A549 (cell line): ENCODE results near the gene PLA2G4B. TPM values are rescaled to one million over a fixed set of nuclear protein-coding genes. Genes with fewer than 3 reads are reported as not detected.

ENCODE experiments used
- ATAC-seq, 2 experiments: fragments of 200-7000 bp in 1 of 2; fragments of >200 bp in 1 of 2; cut with Nextera tagmentation in 1 of 2; cut with Tn5 transposase in 1 of 2; 3 replicates each; pipeline versions ENCODE4 v1.8.0 to v1.9.1; 2018 to 2020; ENCODE audit warnings: mild to moderate bottlenecking in 1 of 2, moderate library complexity in 1 of 2
- CTCF ChIA-PET: fragments of 300-600 bp; sonication (Branson Sonifier 250); formaldehyde crosslinking; extraction: SDS; loops from one replicate; lab custom pipeline; 2021; ENCODE audit warnings: antibody characterized with exemption, inconsistent platforms; lab: Yijun Ruan, JAX
- POLR2A ChIA-PET: fragments of 350-600 bp; formaldehyde crosslinking; extraction: SDS; loops from one replicate; lab custom pipeline; 2021; ENCODE audit warnings: antibody characterized with exemption, inconsistent platforms; lab: Yijun Ruan, JAX
- DNase-seq, 2 experiments: peaks; one replicate each; pipeline versions ENCODE4 v3.0.0 to v3.0.0-alpha.2; 2011 to 2016; ENCODE audit warnings: low read depth in 1 of 2, low spot score in 1 of 2
- FAIRE-seq: peaks from 2 replicates; lab custom pipeline; 2011; peaks lifted over from hg19 to GRCh38; lab: Jason Lieb, UNC
- H3K27ac ChIP-seq, 2 experiments: fragments of >200 bp; sonication (Bioruptor Twin); formaldehyde crosslinking; 3 replicates each; pipeline ENCODE4 v1.5.1; 2016 to 2017
- H3K4me1 ChIP-seq: fragments of >200 bp; sonication (Bioruptor Twin); formaldehyde crosslinking; 3 replicates; pipeline ENCODE4 v1.6.1; 2016
- H3K4me2 ChIP-seq: fragments of >200 bp; sonication (Bioruptor Twin); formaldehyde crosslinking; 3 replicates; pipeline ENCODE4 v1.6.1; 2016
- H3K4me3 ChIP-seq: fragments of >200 bp; sonication (Bioruptor Twin); formaldehyde crosslinking; 3 replicates; pipeline ENCODE4 v1.5.1; 2016
- H3K9me3 ChIP-seq: fragments of >200 bp; sonication (Bioruptor Twin); formaldehyde crosslinking; 3 replicates; pipeline ENCODE4 v1.6.1; 2016
- BCL3 ChIP-seq: fragments of >200 bp; sonication (Bioruptor Twin); formaldehyde crosslinking; IDR thresholded peaks from 3 replicates; pipeline ENCODE4 v1.6.1; 2016
- BHLHE40 ChIP-seq: IDR thresholded peaks from 2 replicates; pipeline ENCODE4 v1.6.1; 2012; ENCODE audit warnings: low read depth, low read length, inconsistent platforms
- CBX8 ChIP-seq: fragments of 200-600 bp; sonication (generic); IDR thresholded peaks from 2 replicates; pipeline ENCODE4 v1.6.1; 2016
- CHD2 ChIP-seq: fragments of 150-350 bp; IDR thresholded peaks from 2 replicates; pipeline ENCODE4 v1.6.1; 2014; ENCODE audit warnings: low read length; ENCODE audit not compliant: partially characterized antibody
- EHF ChIP-seq: fragments of 250-450 bp; sonication (Bioruptor Pico); IDR thresholded peaks from 2 replicates; pipeline ENCODE4 v1.5.0; 2020; ENCODE audit warnings: mild to moderate bottlenecking
- EHMT2 ChIP-seq: fragments of 200-600 bp; sonication (generic); IDR thresholded peaks from 2 replicates; pipeline ENCODE4 v1.6.1; 2016; ENCODE audit warnings: antibody characterized with exemption, low read depth, mild to moderate bottlenecking, moderate library complexity
- EP300 ChIP-seq, 2 experiments: fragments of >200 bp; sonication (Bioruptor Twin); formaldehyde crosslinking; IDR thresholded peaks; 2 replicates in 1 of 2; 3 replicates in 1 of 2; pipeline ENCODE4 v1.6.1; 2016 to 2017
- FOSB ChIP-seq: fragments of 250-450 bp; sonication (Bioruptor Pico); IDR thresholded peaks from 2 replicates; pipeline ENCODE4 v1.5.0; 2020; ENCODE audit warnings: mild to moderate bottlenecking, moderate library complexity
- FOSL2 ChIP-seq, 2 experiments: fragments of 450-650 bp in 1 of 2; fragments of >200 bp in 1 of 2; sonication (Bioruptor Twin) in 1 of 2; formaldehyde crosslinking; IDR thresholded peaks; 2 replicates each; pipeline versions ENCODE4 v1.5.0 to v1.6.1; 2016 to 2020; ENCODE audit warnings: mild to moderate bottlenecking in 1 of 2, moderate library complexity in 1 of 2
- FOXS1 ChIP-seq: fragments of 250-450 bp; sonication (Bioruptor Pico); IDR thresholded peaks from 2 replicates; pipeline ENCODE4 v1.5.0; 2020; ENCODE audit warnings: mild to moderate bottlenecking, moderate library complexity
- HDAC2 ChIP-seq: fragments of 200-600 bp; sonication (generic); IDR thresholded peaks from 2 replicates; pipeline ENCODE4 v1.6.1; 2016
- HOXA7 ChIP-seq: fragments of 250-450 bp; sonication (Bioruptor Pico); IDR thresholded peaks from 2 replicates; pipeline ENCODE4 v1.5.0; 2020; ENCODE audit warnings: mild to moderate bottlenecking, moderate library complexity
- JUNB ChIP-seq: fragments of >200 bp; sonication (Bioruptor Twin); formaldehyde crosslinking; IDR thresholded peaks from 2 replicates; pipeline ENCODE4 v1.6.1; 2016
- MAFK ChIP-seq: fragments of 450-650 bp; IDR thresholded peaks from 2 replicates; pipeline ENCODE4 v1.6.1; 2014; ENCODE audit not compliant: partially characterized antibody
- MAZ ChIP-seq: fragments of 150-350 bp; IDR thresholded peaks from 2 replicates; pipeline ENCODE4 v1.6.1; 2014; ENCODE audit warnings: antibody characterized with exemption, low read depth, low read length, borderline replicate concordance
- NFE2L2 ChIP-seq: fragments of 150-350 bp; conservative IDR thresholded peaks from 2 replicates; pipeline ENCODE4 v1.6.1; 2014; ENCODE audit warnings: low read length
- POLR2A ChIP-seq: IDR thresholded peaks from 2 replicates; pipeline ENCODE4 v1.6.1; 2012; ENCODE audit warnings: mild to moderate bottlenecking, low read length
- POLR2AphosphoS2 ChIP-seq: conservative IDR thresholded peaks from 2 replicates; pipeline ENCODE4 v1.6.1; 2012; ENCODE audit warnings: low read length, improper control_type of control experiment, inconsistent platforms
- RAD21 ChIP-seq, 2 experiments: fragments of >200 bp in 1 of 2; sonication (Bioruptor Twin) in 1 of 2; formaldehyde crosslinking in 1 of 2; IDR thresholded peaks in 1 of 2; conservative IDR thresholded peaks in 1 of 2; 2 replicates in 1 of 2; 3 replicates in 1 of 2; pipeline ENCODE4 v1.6.1; 2012 to 2018; ENCODE audit warnings: inconsistent platforms in 1 of 2
- RARB ChIP-seq: fragments of 250-450 bp; sonication (Bioruptor Pico); IDR thresholded peaks from 2 replicates; pipeline ENCODE4 v1.8.0; 2021; ENCODE audit warnings: mild to moderate bottlenecking, moderate library complexity
- RCOR1 ChIP-seq: fragments of 150-350 bp; IDR thresholded peaks from 2 replicates; pipeline ENCODE4 v1.6.1; 2014; ENCODE audit warnings: antibody characterized with exemption, low read length, low read depth
- RFX5 ChIP-seq: fragments of 450-650 bp; IDR thresholded peaks from 2 replicates; pipeline ENCODE4 v1.7.1; 2014; ENCODE audit warnings: antibody characterized with exemption, mild to moderate bottlenecking, moderate library complexity
- RNF2 ChIP-seq: fragments of 200-600 bp; sonication (generic); IDR thresholded peaks from 2 replicates; pipeline ENCODE4 v1.6.1; 2016; ENCODE audit warnings: low read depth, mild to moderate bottlenecking, antibody characterized with exemption, moderate library complexity, borderline replicate concordance
- TFCP2L1 ChIP-seq: fragments of 250-450 bp; sonication (Bioruptor Pico); IDR thresholded peaks from 2 replicates; pipeline ENCODE4 v1.5.0; 2021; ENCODE audit warnings: mild to moderate bottlenecking
- TP53 ChIP-seq: fragments of 250-450 bp; sonication (Bioruptor Pico); IDR thresholded peaks from 2 replicates; pipeline ENCODE4 v1.5.0; 2021; ENCODE audit warnings: mild to moderate bottlenecking, moderate library complexity
- ZFP36 ChIP-seq: fragments of 450-650 bp; IDR thresholded peaks from 2 replicates; pipeline ENCODE4 v1.6.1; 2014; ENCODE audit warnings: borderline replicate concordance; ENCODE audit not compliant: partially characterized antibody
- WGBS: methylation state at CpG from one replicate; pipeline ENCODE4 v1.1.6; 2017; ENCODE audit errors: missing lambda C conversion rate; 5-methylcytosine and 5-hydroxymethylcytosine counted together
- polyA plus RNA-seq, 4 experiments: library from polyadenylated mRNA; depleted of rRNA in 3 of 4; stranded (reverse); fragments of >200 nt; fragmentation: RNase III in 1 of 4; extraction: RNeasy Plus Mini Kit Qiagen cat#74134 plus additional on column Dnase treatment in 1 of 4; gene quantifications; 2 replicates in 3 of 4; 3 replicates in 1 of 4; pipeline ENCODE4 v1.2.3, GENCODE V29; 2011 to 2017
- TF ChIP-seq, protein P1 (sequence below): fragments of 200-600 bp; sonication (generic); IDR thresholded peaks from 2 replicates; pipeline ENCODE4 v1.6.1; 2016; ENCODE audit warnings: antibody characterized with exemption, mild to moderate bottlenecking, moderate library complexity
- TF ChIP-seq, protein P2 (sequence below): IDR thresholded peaks from 2 replicates; pipeline ENCODE4 v1.6.1; 2012; ENCODE audit warnings: low read depth, borderline replicate concordance
- TF ChIP-seq, protein P3 (sequence below): IDR thresholded peaks from 2 replicates; pipeline ENCODE4 v1.6.1; 2012
- TF ChIP-seq, protein P4 (sequence below): fragments of 450-650 bp; IDR thresholded peaks from 2 replicates; pipeline ENCODE4 v1.6.1; 2014; ENCODE audit warnings: antibody characterized with exemption

The PLA2G4B gene
- polyA plus RNA-seq, 2 of the 4 experiments (the other 2 are of a cell fraction): 2.2 to 2.6 TPM

- Histone ChIP-seq H3K9me3 (no peaks in the 10 kb centered on the region), H3K4me1 (no peaks in the 10 kb centered on the region), H3K4me3 (no peak overlapping the region), H3K27ac (no peak overlapping the region), H3K4me2 (no peak overlapping the region)
- ChIA-PET CTCF (interaction anchor here (1.8 kb wide), 1 partner anchor 49 kb away, joined by 4 read pairs; no protein-coding TSS in a partner anchor), POLR2A (no interaction called here)
- DNase-seq: no peak
- no peak for TF ChIP-seq EP300 (IDR thresholded peaks at IDR 0.05)
- TF ChIP-seq, protein P1, sequence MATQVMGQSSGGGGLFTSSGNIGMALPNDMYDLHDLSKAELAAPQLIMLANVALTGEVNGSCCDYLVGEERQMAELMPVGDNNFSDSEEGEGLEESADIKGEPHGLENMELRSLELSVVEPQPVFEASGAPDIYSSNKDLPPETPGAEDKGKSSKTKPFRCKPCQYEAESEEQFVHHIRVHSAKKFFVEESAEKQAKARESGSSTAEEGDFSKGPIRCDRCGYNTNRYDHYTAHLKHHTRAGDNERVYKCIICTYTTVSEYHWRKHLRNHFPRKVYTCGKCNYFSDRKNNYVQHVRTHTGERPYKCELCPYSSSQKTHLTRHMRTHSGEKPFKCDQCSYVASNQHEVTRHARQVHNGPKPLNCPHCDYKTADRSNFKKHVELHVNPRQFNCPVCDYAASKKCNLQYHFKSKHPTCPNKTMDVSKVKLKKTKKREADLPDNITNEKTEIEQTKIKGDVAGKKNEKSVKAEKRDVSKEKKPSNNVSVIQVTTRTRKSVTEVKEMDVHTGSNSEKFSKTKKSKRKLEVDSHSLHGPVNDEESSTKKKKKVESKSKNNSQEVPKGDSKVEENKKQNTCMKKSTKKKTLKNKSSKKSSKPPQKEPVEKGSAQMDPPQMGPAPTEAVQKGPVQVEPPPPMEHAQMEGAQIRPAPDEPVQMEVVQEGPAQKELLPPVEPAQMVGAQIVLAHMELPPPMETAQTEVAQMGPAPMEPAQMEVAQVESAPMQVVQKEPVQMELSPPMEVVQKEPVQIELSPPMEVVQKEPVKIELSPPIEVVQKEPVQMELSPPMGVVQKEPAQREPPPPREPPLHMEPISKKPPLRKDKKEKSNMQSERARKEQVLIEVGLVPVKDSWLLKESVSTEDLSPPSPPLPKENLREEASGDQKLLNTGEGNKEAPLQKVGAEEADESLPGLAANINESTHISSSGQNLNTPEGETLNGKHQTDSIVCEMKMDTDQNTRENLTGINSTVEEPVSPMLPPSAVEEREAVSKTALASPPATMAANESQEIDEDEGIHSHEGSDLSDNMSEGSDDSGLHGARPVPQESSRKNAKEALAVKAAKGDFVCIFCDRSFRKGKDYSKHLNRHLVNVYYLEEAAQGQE: no peak
- TF ChIP-seq MAFK: no peak
- TF ChIP-seq HDAC2: no peak
- no peak for TF ChIP-seq RFX5
- no peak for TF ChIP-seq BCL3
- no peak for TF ChIP-seq TP53 (CRISPR knock-in tag)
- TF ChIP-seq MAZ: no peak
- no peak for TF ChIP-seq RAD21 (conservative IDR thresholded peaks at IDR 0.05 in 1 of 2, IDR thresholded peaks at IDR 0.05 in 1 of 2)
- TF ChIP-seq CBX8: no peak
- TF ChIP-seq POLR2A: no peak
- no peak for TF ChIP-seq RNF2
- TF ChIP-seq NFE2L2: no peak
- TF ChIP-seq RARB (CRISPR knock-in tag): no peak
- no peak for FAIRE-seq
- no peak for ATAC-seq
- WGBS: 88% methylated on average over 12 of the region's 30 CpGs
Observed at GRCh38 chr15:41855261-41855961, 16.8 kb downstream of the PLA2G4B start.

GRCh38 chr15:41856262-41856661, 17.6 kb downstream of the PLA2G4B start:
- H3K9me3 ChIP-seq: no peaks in the 10 kb centered on the region
- WGBS: 83% methylated on average over 9 of the region's 17 CpGs
- ChIA-PET POLR2A (no interaction called here), CTCF (interaction anchor here (0.9 kb wide), 1 partner anchor 43 kb away, joined by 3 read pairs; no protein-coding TSS in a partner anchor)
- H3K4me1 ChIP-seq: no peaks in the 10 kb centered on the region
- no peak for DNase-seq
- H3K27ac ChIP-seq: no peak overlapping the region
- no peak for ATAC-seq
- no peak overlapping the region for H3K4me2 ChIP-seq
- TF ChIP-seq TP53 (CRISPR knock-in tag) (no peak), RNF2 (no peak), FOSL2 (IDR thresholded peaks at IDR 0.05) (no peak), FOSL2 (CRISPR knock-in tag; IDR thresholded peaks at IDR 0.05) (no peak), RCOR1 (no peak), POLR2AphosphoS2 (no peak), HDAC2 (no peak), FOSB (CRISPR knock-in tag) (no peak), JUNB (no peak), MAFK (no peak), HOXA7 (CRISPR knock-in tag) (no peak), FOXS1 (no peak), BHLHE40 (no peak), EHF (no peak), CHD2 (no peak), EHMT2 (no peak), TFCP2L1 (CRISPR knock-in tag) (no peak), ZFP36 (no peak)
- TF ChIP-seq, protein P2, sequence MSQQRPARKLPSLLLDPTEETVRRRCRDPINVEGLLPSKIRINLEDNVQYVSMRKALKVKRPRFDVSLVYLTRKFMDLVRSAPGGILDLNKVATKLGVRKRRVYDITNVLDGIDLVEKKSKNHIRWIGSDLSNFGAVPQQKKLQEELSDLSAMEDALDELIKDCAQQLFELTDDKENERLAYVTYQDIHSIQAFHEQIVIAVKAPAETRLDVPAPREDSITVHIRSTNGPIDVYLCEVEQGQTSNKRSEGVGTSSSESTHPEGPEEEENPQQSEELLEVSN: no peak
- TF ChIP-seq, protein P3, sequence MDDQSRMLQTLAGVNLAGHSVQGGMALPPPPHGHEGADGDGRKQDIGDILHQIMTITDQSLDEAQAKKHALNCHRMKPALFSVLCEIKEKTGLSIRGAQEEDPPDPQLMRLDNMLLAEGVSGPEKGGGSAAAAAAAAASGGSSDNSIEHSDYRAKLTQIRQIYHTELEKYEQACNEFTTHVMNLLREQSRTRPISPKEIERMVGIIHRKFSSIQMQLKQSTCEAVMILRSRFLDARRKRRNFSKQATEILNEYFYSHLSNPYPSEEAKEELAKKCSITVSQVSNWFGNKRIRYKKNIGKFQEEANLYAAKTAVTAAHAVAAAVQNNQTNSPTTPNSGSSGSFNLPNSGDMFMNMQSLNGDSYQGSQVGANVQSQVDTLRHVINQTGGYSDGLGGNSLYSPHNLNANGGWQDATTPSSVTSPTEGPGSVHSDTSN: no peak
- TF ChIP-seq, protein P4, sequence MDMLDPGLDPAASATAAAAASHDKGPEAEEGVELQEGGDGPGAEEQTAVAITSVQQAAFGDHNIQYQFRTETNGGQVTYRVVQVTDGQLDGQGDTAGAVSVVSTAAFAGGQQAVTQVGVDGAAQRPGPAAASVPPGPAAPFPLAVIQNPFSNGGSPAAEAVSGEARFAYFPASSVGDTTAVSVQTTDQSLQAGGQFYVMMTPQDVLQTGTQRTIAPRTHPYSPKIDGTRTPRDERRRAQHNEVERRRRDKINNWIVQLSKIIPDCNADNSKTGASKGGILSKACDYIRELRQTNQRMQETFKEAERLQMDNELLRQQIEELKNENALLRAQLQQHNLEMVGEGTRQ: no peak
- H3K4me3 ChIP-seq: no peak overlapping the region
- no peak for FAIRE-seq
